Muscle of leg (tissue), 11 donors: ENCODE results near the gene FBXL17. TPM values are rescaled to one million over a fixed set of nuclear protein-coding genes. Genes with fewer than 3 reads are reported as not detected.

Source experiments
- DNase-seq: peaks from one replicate; pipeline ENCODE4 v3.0.0; 2013
- H3K27ac ChIP-seq: one replicate; pipeline ENCODE4 v1.5.1; 2013; ENCODE audit warnings: mild to moderate bottlenecking, low read length, control low read depth
- H3K27me3 ChIP-seq: one replicate; pipeline ENCODE4 v1.6.1; 2013; ENCODE audit warnings: low read length; ENCODE audit not compliant: control insufficient read depth, insufficient read depth
- H3K36me3 ChIP-seq: one replicate; pipeline ENCODE4 v1.6.1; 2013; ENCODE audit warnings: low read length; ENCODE audit not compliant: control insufficient read depth, insufficient read depth
- H3K4me1 ChIP-seq: one replicate; pipeline ENCODE4 v1.6.1; 2013; ENCODE audit warnings: low read length; ENCODE audit not compliant: control insufficient read depth, insufficient read depth
- H3K4me3 ChIP-seq: one replicate; pipeline ENCODE4 v1.5.1; 2013; ENCODE audit warnings: low read length, control low read depth
- H3K9me3 ChIP-seq: replicated peaks from 2 replicates; pipeline ENCODE4 v1.6.1; 2013; ENCODE audit warnings: low read depth, low read length; ENCODE audit not compliant: control insufficient read depth
- WGBS: methylation state at CpG from one replicate; pipeline ENCODE4 v1.1.5; 2013; ENCODE audit warnings: missing lambda C conversion rate; ENCODE audit not compliant: insufficient coverage; 5-methylcytosine and 5-hydroxymethylcytosine counted together
- polyA plus RNA-seq, 8 donors: library from polyadenylated mRNA; unstranded; fragments of 120-200 nt; gene quantifications; one replicate each; pipeline versions ENCODE4 v1.2.1 to v1.2.3, GENCODE V29; 2013; ENCODE audit warnings: inconsistent platforms in 1 of 8, low replicate concordance in 1 of 8; ENCODE audit not compliant: insufficient read length in 8 of 8, insufficient read depth in 1 of 8
- total RNA-seq: library from RNA; stranded (reverse); fragments of 120-200 nt; gene quantifications from one replicate; pipeline ENCODE4 v1.2.4, GENCODE V29; 2013

The FBXL17 gene
- total and polyA plus RNA-seq, 9 donors: 14.6 to 23.7 (median 19.4) TPM

DNA sequence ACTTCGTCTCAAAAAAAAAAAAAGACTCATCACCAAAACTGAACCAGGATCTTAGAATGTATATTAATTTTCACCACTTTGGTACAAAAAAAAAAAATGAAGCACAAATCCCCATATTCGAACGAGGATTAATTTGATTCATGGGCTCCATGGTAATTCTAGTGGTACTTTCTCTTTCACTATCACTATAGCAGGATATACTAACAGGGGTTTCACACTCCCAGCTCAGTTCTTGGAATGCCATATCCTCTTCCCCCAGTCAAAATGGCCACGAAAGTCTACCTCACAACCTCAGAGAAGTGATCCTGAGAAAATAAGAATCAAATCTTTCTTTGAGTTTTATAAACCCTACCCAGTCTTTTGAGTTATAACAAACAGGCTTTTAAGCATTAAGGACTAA is 235.7 kb downstream of the FBXL17 start:
- Histone ChIP-seq H3K36me3 (peaks cover 2% of the 10 kb centered on the region), H3K9me3 (no peaks in the 10 kb centered on the region), H3K4me3 (no peak overlapping the region), H3K4me1 (no peaks in the 10 kb centered on the region), H3K27ac (no peak overlapping the region), H3K27me3 (no peaks in the 10 kb centered on the region)
- WGBS: no CpG with 5 or more reads among the region's 4 CpGs
- DNase-seq: no peak

DNA sequence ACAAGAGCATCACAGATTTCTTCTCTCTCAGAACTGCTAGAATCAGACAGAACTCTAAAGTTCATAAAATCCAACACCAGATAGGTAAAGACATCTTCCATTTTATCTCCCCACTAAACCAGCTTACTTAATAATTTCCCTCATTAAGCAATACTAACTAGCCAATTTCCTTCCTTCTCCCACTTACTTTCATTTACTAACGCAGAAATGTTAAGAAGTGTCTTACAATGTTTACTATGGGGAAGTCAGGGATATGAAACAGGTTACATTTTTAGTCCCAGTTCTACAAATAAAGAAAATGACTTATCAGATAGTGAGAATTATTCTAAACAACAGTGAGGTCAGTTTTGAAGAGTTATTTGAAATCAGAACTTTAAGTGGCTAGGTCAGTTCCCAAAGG is 236.5 kb downstream of the FBXL17 start:
- Histone ChIP-seq H3K36me3 (peaks cover 2% of the 10 kb centered on the region), H3K4me3 (no peak overlapping the region), H3K4me1 (no peaks in the 10 kb centered on the region), H3K27ac (no peak overlapping the region), H3K27me3 (no peaks in the 10 kb centered on the region), H3K9me3 (no peaks in the 10 kb centered on the region)
- DNase-seq: no peak
- WGBS: no CpG with 5 or more reads among the region's 1 CpG

DNA sequence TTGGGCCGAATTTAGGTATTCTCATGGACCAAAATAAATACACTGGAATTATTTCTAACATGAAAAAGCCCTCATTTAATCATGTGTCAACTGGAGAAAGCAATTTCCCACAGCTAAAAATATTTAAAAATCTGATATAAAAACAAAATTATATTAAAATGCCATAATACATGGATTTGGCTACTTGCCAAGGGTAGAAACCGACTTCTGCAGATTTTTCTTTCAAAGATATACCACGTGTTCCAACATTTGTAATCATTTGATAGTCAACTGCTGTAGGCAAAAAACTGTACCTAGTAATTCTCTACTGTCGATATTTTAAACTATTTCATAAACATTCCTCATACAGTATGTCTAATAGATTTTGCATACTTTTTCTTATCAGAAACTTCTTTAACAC is 237.6 kb downstream of the FBXL17 start:
- H3K27ac ChIP-seq: no peak overlapping the region
- DNase-seq: no peak
- WGBS: 100% methylated on average over 1 of the region's 4 CpGs
- H3K36me3 ChIP-seq: peaks cover 2% of the 10 kb centered on the region
- H3K9me3 ChIP-seq: no peaks in the 10 kb centered on the region
- H3K27me3 ChIP-seq: no peaks in the 10 kb centered on the region
- H3K4me1 ChIP-seq: no peaks in the 10 kb centered on the region
- H3K4me3 ChIP-seq: no peak overlapping the region

DNA sequence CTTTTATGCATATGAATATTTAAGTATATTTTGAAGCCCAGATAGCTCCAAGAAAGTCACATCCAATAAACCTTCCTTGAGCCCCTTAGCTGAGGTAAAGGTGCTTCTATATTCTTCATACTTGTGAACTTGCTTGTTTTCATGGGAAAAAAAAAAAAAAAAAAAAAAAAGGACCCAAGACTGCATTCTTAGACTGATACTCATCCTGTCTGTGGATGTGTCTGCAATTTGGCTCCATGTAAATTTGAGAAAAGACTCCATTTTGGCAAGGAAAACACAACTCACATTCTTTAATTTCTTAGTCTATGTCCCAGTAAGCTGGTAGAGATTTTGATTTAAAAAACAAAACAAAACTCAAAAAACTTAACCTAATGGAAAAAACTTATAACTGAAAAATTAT is 238.3 kb downstream of the FBXL17 start:
- H3K9me3 ChIP-seq: no peaks in the 10 kb centered on the region
- H3K36me3 ChIP-seq: peaks cover 2% of the 10 kb centered on the region
- H3K4me1 ChIP-seq: no peaks in the 10 kb centered on the region
- H3K27me3 ChIP-seq: no peaks in the 10 kb centered on the region
- H3K27ac ChIP-seq: no peak overlapping the region
- peak; percentile 17 for DNase-seq
- no peak overlapping the region for H3K4me3 ChIP-seq

DNA sequence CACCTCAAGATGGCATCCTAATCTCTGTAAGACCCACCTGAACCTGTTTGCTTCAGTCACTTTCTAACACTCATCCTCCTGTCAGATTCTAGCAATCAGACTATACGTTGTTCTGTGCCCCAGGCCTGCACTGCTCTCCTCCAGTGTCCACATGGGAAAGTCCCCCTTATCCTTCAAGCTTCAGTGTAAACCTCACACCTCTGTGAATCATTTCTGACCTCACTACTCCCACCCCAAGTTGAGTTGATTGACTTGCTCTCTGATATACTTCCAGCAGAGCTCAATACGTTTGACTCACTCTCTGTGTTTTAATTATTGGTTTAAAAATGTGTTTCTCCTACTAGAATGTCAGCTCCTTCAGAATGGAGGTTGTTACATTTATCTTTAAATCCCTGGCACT is 240.2 kb downstream of the FBXL17 start:
- Histone ChIP-seq H3K9me3 (no peaks in the 10 kb centered on the region), H3K4me1 (no peaks in the 10 kb centered on the region), H3K36me3 (peaks cover 2% of the 10 kb centered on the region), H3K27me3 (no peaks in the 10 kb centered on the region), H3K4me3 (no peak overlapping the region), H3K27ac (no peak overlapping the region)
- no peak for DNase-seq
- WGBS: 86% methylated on average over 1 of the region's 2 CpGs

DNA sequence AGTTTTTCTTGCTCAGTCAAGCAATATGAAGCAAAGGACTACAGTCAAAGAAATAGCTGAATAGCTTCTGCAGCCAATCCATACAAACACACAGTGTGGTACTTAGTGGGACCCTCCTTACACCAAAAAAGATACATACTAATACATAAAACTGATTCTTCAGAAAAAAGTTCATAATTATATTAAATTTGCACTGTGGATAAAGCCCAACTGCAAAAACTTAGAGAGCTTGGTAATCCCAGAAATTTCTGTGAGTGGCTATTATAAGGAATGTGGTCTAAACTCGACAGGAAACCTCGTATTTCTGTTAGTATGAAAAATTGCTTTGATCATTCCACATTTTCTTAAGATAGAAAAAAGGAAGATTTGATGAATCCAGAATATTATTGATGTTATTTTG is 245.4 kb downstream of the FBXL17 start:
- Histone ChIP-seq H3K4me1 (no peaks in the 10 kb centered on the region), H3K36me3 (no peaks in the 10 kb centered on the region), H3K4me3 (no peak overlapping the region), H3K27ac (no peak overlapping the region), H3K27me3 (no peaks in the 10 kb centered on the region), H3K9me3 (no peaks in the 10 kb centered on the region)
- DNase-seq: no peak
- WGBS: no CpG with 5 or more reads among the region's 2 CpGs

DNA sequence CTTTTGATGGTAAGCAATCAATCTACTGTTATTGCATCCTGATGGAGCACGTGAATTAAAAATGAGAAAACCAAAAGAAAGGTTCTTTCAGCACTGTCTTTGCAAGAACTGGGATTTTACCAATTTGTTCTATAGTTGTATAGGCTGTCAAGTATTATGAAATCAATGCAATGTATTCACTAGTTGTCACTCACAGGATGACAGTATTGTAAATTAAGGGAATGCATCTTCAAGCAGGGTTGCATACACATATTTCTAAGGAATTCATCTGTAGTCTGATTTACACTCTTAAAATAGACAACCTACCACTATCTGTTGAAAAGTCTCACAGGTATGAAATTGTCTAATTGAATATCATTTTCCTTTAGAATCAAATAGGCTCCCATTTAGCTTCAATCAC is 252.8 kb downstream of the FBXL17 start:
- no peaks in the 10 kb centered on the region for H3K4me1 ChIP-seq
- no peak overlapping the region for H3K4me3 ChIP-seq
- DNase-seq: no peak
- H3K27me3 ChIP-seq: no peaks in the 10 kb centered on the region
- H3K9me3 ChIP-seq: no peaks in the 10 kb centered on the region
- H3K36me3 ChIP-seq: no peaks in the 10 kb centered on the region
- H3K27ac ChIP-seq: no peak overlapping the region
- no CpG with 5 or more reads among the region's 1 CpG for WGBS

DNA sequence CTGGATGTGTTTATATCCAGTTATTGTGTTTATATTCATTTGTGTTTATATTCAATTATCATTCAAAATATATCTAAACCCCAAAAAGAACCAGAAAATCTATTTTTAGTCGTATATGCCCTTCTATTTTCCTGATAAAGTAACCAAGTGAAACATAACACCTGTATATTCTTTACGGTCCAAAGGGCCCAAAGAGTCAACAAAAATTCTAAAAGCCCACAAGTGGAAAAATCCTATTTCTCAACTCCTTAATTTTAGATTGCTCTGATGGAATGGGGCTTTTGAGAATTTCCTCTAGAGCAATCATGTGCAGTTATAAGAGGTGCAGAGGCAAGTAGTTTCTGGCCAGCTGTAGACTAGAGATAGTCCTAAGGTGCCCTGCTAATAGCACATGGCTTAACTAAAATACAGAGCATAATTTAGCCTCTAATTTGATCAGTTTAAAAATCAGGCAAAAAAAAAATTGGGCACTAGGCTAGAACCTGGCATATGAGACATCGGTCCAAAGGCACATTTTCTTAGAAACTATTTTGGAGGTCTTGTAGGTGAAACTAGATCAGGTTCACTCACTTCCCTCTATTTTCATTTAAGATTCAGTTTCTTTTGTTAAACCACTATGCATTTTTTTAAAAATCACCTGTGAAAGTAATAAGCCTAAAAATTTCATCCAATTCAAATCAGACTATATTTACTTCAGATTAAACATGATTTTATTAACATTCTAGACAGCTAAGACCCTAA is 256.0 kb downstream of the FBXL17 start:
- no peak for DNase-seq
- WGBS: no CpG with 5 or more reads among the region's 3 CpGs

DNA sequence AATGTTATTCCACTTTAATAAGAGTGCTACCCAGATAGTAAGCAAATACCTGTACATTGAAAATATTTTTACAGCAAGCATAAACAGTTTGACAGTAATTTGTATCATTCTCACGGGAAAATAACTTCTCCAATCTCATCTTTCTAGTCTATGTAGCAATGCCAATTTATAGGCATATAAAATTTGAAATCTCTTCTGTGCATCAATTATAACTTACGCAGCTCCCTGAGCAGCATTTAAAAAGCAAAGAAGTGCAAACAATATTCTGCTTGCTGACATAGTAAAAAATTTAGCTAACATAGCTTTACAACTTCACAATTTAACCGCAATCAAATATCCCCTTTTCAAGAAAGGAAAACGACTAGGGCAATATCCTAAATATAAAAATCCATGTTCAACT is 257.3 kb downstream of the FBXL17 start:
- no peak for DNase-seq
- Histone ChIP-seq H3K9me3 (no peaks in the 10 kb centered on the region), H3K4me3 (no peak overlapping the region), H3K27me3 (no peaks in the 10 kb centered on the region), H3K27ac (no peak overlapping the region), H3K36me3 (no peaks in the 10 kb centered on the region), H3K4me1 (no peaks in the 10 kb centered on the region)
- WGBS: no CpG with 5 or more reads among the region's 4 CpGs

More for the DNA sequence above, 256.0 kb downstream of the FBXL17 start:
- H3K27ac ChIP-seq: no peak overlapping the region
- no peak overlapping the region for H3K4me3 ChIP-seq
- no peaks in the 10 kb centered on the region for H3K36me3 ChIP-seq
- H3K27me3 ChIP-seq: no peaks in the 10 kb centered on the region
- H3K9me3 ChIP-seq: no peaks in the 10 kb centered on the region
- H3K4me1 ChIP-seq: no peaks in the 10 kb centered on the region

DNA sequence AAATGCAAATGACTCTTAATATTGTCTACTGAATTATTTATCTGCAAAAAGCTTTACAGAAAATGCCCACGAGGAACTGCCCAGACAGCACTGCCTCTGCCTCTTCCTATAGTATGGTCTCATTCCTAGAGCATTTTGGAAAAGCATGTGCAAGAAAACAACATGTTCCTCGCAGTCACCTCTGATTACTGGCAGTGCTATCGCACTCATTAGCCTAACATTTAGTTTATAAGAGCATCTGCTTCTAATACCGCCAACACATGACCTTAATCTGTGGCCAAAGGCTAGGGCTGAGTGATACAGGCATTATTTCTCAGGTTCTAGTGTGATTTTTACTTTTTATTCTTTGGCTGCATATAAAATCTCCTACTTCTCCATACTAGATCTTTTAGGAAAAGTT is 259.2 kb downstream of the FBXL17 start:
- no peak overlapping the region for H3K27ac ChIP-seq

More for the DNA sequence above, 259.2 kb downstream of the FBXL17 start:
- H3K4me1 ChIP-seq: no peaks in the 10 kb centered on the region
- H3K36me3 ChIP-seq: no peaks in the 10 kb centered on the region
- H3K27me3 ChIP-seq: no peaks in the 10 kb centered on the region
- DNase-seq: peak; percentile 9
- no peak overlapping the region for H3K4me3 ChIP-seq
- no peaks in the 10 kb centered on the region for H3K9me3 ChIP-seq
- 25% methylated on average over 1 of the region's 4 CpGs for WGBS
